Natural killer cell (primary cell): ENCODE data around the gene RHOBTB3. TPM values are rescaled to one million over a fixed set of nuclear protein-coding genes. Genes with fewer than 3 reads are reported as not detected.

Experiments used
- ATAC-seq, 3 donors: fragments of 150-1000 bp in 2 of 3; fragments of 200-7000 bp in 1 of 3; cut with Tn5 transposase; 1 replicate in 1 of 3; 2 replicates in 2 of 3; pipeline ENCODE4 v1.10.0; 2021; ENCODE audit warnings: mild to moderate bottlenecking in 2 of 3, moderate library complexity in 2 of 3
- DNase-seq, 2 donors: peaks; one replicate each; pipeline versions ENCODE4 v3.0.0 to v3.0.0-alpha.2; 2013 to 2021; ENCODE audit warnings: mixed read lengths in 1 of 2
- H3K27ac ChIP-seq: one replicate; pipeline ENCODE4 v1.5.1; 2013; ENCODE audit warnings: mild to moderate bottlenecking, low read length
- H3K27me3 ChIP-seq: one replicate; pipeline ENCODE4 v1.6.1; 2013; ENCODE audit warnings: low read length; ENCODE audit not compliant: control insufficient read depth, insufficient read depth
- H3K36me3 ChIP-seq: one replicate; pipeline ENCODE4 v1.6.1; 2013; ENCODE audit warnings: low read length; ENCODE audit not compliant: control insufficient read depth, insufficient read depth
- H3K4me1 ChIP-seq: one replicate; pipeline ENCODE4 v1.6.1; 2013; ENCODE audit warnings: low read length; ENCODE audit not compliant: control insufficient read depth, insufficient read depth
- H3K4me3 ChIP-seq: one replicate; pipeline ENCODE4 v1.5.1; 2013; ENCODE audit warnings: low read length
- H3K9me3 ChIP-seq: one replicate; pipeline ENCODE4 v1.6.1; 2013; ENCODE audit warnings: low read length; ENCODE audit not compliant: control insufficient read depth, insufficient read depth
- H3K27ac Mint-ChIP-seq, 2 donors: one replicate each; pipeline ENCODE4 v1.8.0; 2022; ENCODE audit warnings: mild to moderate bottlenecking in 2 of 2, mixed read lengths in 2 of 2, moderate library complexity in 1 of 2
- H3K27me3 Mint-ChIP-seq, 2 donors: one replicate each; pipeline ENCODE4 v1.8.0; 2022; ENCODE audit warnings: low read depth in 2 of 2, mixed read lengths in 2 of 2
- H3K36me3 Mint-ChIP-seq: one replicate; pipeline ENCODE4 v1.8.0; 2022; ENCODE audit warnings: mixed read lengths
- H3K4me1 Mint-ChIP-seq, 2 donors: one replicate each; pipeline ENCODE4 v1.8.0; 2022; ENCODE audit warnings: mixed read lengths in 2 of 2
- H3K4me3 Mint-ChIP-seq: one replicate; pipeline ENCODE4 v1.8.0; 2022; ENCODE audit warnings: mild to moderate bottlenecking, moderate library complexity, mixed read lengths
- H3K9me3 Mint-ChIP-seq, 2 donors: one replicate each; pipeline ENCODE4 v1.8.0; 2022; ENCODE audit warnings: mixed read lengths in 2 of 2
- CTCF ChIP-seq: fragments of 200-600 bp; IDR thresholded peaks from one replicate; pipeline ENCODE4 v1.8.0; 2022; ENCODE audit warnings: antibody characterized with exemption
- WGBS: methylation state at CpG from one replicate; pipeline ENCODE4 v1.1.7; 2013; ENCODE audit warnings: missing lambda C conversion rate; ENCODE audit not compliant: insufficient coverage; 5-methylcytosine and 5-hydroxymethylcytosine counted together
- intact Hi-C: fragments of 100-400 bp; cut with micrococcal nuclease; formaldehyde crosslinking; loops from one replicate; pipeline ENCODE4 v1.14.2; 2022
- total RNA-seq, 4 donors: library from RNA; stranded (reverse); fragments of 120-200 nt in 1 of 4; gene quantifications; one replicate each; pipeline versions ENCODE4 v1.2.3 to v1.2.4, GENCODE V29; 2013 to 2022

RHOBTB3 gene
- total RNA-seq, 3 donors from 2014 or later (not counting 1 experiment from before 2014, with no cell fraction given): 46.5 to 55.1 (median 46.5) TPM

GRCh38 chr5:95763941-95764340 is 32.8 kb downstream of the RHOBTB3 start:
- no peaks in the 10 kb centered on the region for H3K36me3 Mint-ChIP-seq
- no peaks in the 10 kb centered on the region for H3K27me3 Mint-ChIP-seq
- no peak overlapping the region for H3K4me3 ChIP-seq
- no peaks in the 10 kb centered on the region for H3K36me3 ChIP-seq
- H3K27ac ChIP-seq: no peak overlapping the region
- no peak overlapping the region for H3K27ac Mint-ChIP-seq
- TF ChIP-seq CTCF: no peak
- WGBS: 100% methylated on average over 5 of the region's 6 CpGs
- DNase-seq: no peak
- peaks cover 36 to 39% of the 10 kb centered on the region in 2 donors for H3K4me1 Mint-ChIP-seq
- no peak overlapping the region for H3K4me3 Mint-ChIP-seq
- intact Hi-C loops: no loop called here
- H3K9me3 ChIP-seq: no peaks in the 10 kb centered on the region
- no peaks in the 10 kb centered on the region for H3K27me3 ChIP-seq
- ATAC-seq: no peak
- no peaks in the 10 kb centered on the region for H3K9me3 Mint-ChIP-seq
- peaks cover 15% of the 10 kb centered on the region for H3K4me1 ChIP-seq

GRCh38 chr5:95768731-95769130 is 37.6 kb downstream of the RHOBTB3 start:
- intact Hi-C loops: no loop called here
- no peaks in the 10 kb centered on the region for H3K9me3 ChIP-seq
- Mint-ChIP-seq H3K27me3 (no peaks in the 10 kb centered on the region), H3K27ac (no peak overlapping the region), H3K9me3 (no peaks in the 10 kb centered on the region), H3K4me1 (peaks cover 18 to 23% of the 10 kb centered on the region in 2 donors), H3K4me3 (no peak overlapping the region), H3K36me3 (no peaks in the 10 kb centered on the region)
- no peak overlapping the region for H3K27ac ChIP-seq
- 99% methylated on average over 9 of the region's 9 CpGs for WGBS
- H3K27me3 ChIP-seq: no peaks in the 10 kb centered on the region
- H3K4me3 ChIP-seq: no peak overlapping the region
- ATAC-seq: no peak
- DNase-seq: no peak
- H3K36me3 ChIP-seq: no peaks in the 10 kb centered on the region
- H3K4me1 ChIP-seq: peaks cover 8% of the 10 kb centered on the region
- TF ChIP-seq CTCF: no peak

- ATAC-seq (no peak), DNase-seq (no peak)
- intact Hi-C loops: no loop called here
- no peaks in the 10 kb centered on the region for H3K9me3 ChIP-seq
- H3K36me3 ChIP-seq: no peaks in the 10 kb centered on the region
- H3K4me3 ChIP-seq: no peak overlapping the region
- Mint-ChIP-seq H3K27ac (peak overlapping the region; percentile 89 to 91), H3K9me3 (no peaks in the 10 kb centered on the region), H3K27me3 (no peaks in the 10 kb centered on the region), H3K4me1 (peaks cover 27 to 32% of the 10 kb centered on the region in 2 donors), H3K36me3 (no peaks in the 10 kb centered on the region), H3K4me3 (no peak overlapping the region)
- no peaks in the 10 kb centered on the region for H3K27me3 ChIP-seq
- 88% methylated on average over 6 of the region's 8 CpGs for WGBS
- no peak overlapping the region for H3K27ac ChIP-seq
- TF ChIP-seq CTCF: no peak
- peaks cover 10% of the 10 kb centered on the region for H3K4me1 ChIP-seq
Measured at GRCh38 chr5:95770830-95771708, 39.9 kb downstream of the RHOBTB3 start.
